GM23338 (cell line): Measurements from ENCODE around the gene IGF1R. TPM values are rescaled to one million over a fixed set of nuclear protein-coding genes. Genes with fewer than 3 reads are reported as not detected.

ENCODE experiments used
- ATAC-seq: fragments of 200-7000 bp; cut with Tn5 transposase; 3 replicates; pipeline ENCODE4 v1.9.1; 2020
- DNase-seq: peaks from one replicate; pipeline ENCODE4 v3.0.0-alpha.2; 2015; ENCODE audit warnings: low spot score
- H2AFZ ChIP-seq: fragments of 200-600 bp; sonication (generic); 2 replicates; pipeline ENCODE4 v1.8.0; 2016; ENCODE audit warnings: antibody characterized with exemption, mild to moderate bottlenecking, moderate library complexity
- H3F3A ChIP-seq: fragments of 200-600 bp; sonication (generic); replicated peaks from 2 replicates; pipeline ENCODE4 v1.8.0; 2017; ENCODE audit warnings: antibody characterized with exemption, mixed run types, low read depth
- H3K27ac ChIP-seq: fragments of 200-600 bp; sonication (generic); 2 replicates; pipeline ENCODE4 v1.6.1; 2016; ENCODE audit warnings: low read depth
- H3K27me3 ChIP-seq: fragments of 200-600 bp; sonication (generic); 2 replicates; pipeline ENCODE4 v1.8.0; 2016; ENCODE audit warnings: mild to moderate bottlenecking, mixed run types, moderate library complexity; ENCODE audit not compliant: insufficient read depth
- H3K36me3 ChIP-seq: fragments of 200-600 bp; sonication (generic); 2 replicates; pipeline ENCODE4 v1.8.0; 2016; ENCODE audit warnings: mild to moderate bottlenecking; ENCODE audit not compliant: insufficient read depth
- H3K4me1 ChIP-seq: fragments of 200-600 bp; sonication (generic); 2 replicates; pipeline ENCODE4 v1.8.0; 2016; ENCODE audit warnings: mild to moderate bottlenecking, moderate library complexity; ENCODE audit not compliant: insufficient read depth
- H3K4me2 ChIP-seq: fragments of 200-600 bp; sonication (generic); 2 replicates; pipeline ENCODE4 v1.7.1; 2017; ENCODE audit warnings: mixed run types
- H3K4me3 ChIP-seq: fragments of 200-600 bp; sonication (generic); 2 replicates; pipeline ENCODE4 v1.6.1; 2016; ENCODE audit warnings: mixed run types
- H3K79me2 ChIP-seq: fragments of 200-600 bp; sonication (generic); replicated peaks from 2 replicates; pipeline ENCODE4 v1.8.0; 2017; ENCODE audit warnings: mild to moderate bottlenecking; ENCODE audit not compliant: insufficient read depth
- H3K9me2 ChIP-seq: fragments of 200-600 bp; sonication (generic); 2 replicates; pipeline ENCODE4 v1.8.0; 2017; ENCODE audit not compliant: insufficient read depth
- H4K20me1 ChIP-seq: fragments of 200-600 bp; sonication (generic); replicated peaks from 2 replicates; pipeline ENCODE4 v1.8.0; 2017; ENCODE audit warnings: mild to moderate bottlenecking; ENCODE audit not compliant: insufficient read depth
- H3K27ac Mint-ChIP-seq: 2 replicates; pipeline ENCODE4 v1.8.0; 2020; ENCODE audit warnings: inconsistent platforms, mild to moderate bottlenecking, moderate library complexity, mixed read lengths
- H3K27me3 Mint-ChIP-seq: 3 replicates; pipeline ENCODE4 v1.8.0; 2022; ENCODE audit warnings: low read depth, mild to moderate bottlenecking, moderate library complexity, mixed read lengths, inconsistent platforms; ENCODE audit not compliant: insufficient read depth, poor library complexity
- H3K36me3 Mint-ChIP-seq: 3 replicates; pipeline ENCODE4 v1.8.0; 2021; ENCODE audit warnings: low read depth, mild to moderate bottlenecking, inconsistent platforms, moderate library complexity, mixed read lengths
- H3K4me1 Mint-ChIP-seq: 3 replicates; pipeline ENCODE4 v1.8.0; 2020; ENCODE audit warnings: mild to moderate bottlenecking, inconsistent platforms, mixed read lengths
- H3K4me3 Mint-ChIP-seq: 3 replicates; pipeline ENCODE4 v1.8.0; 2021; ENCODE audit warnings: moderate library complexity, mild to moderate bottlenecking, inconsistent platforms, mixed read lengths
- H3K9me3 Mint-ChIP-seq: 3 replicates; pipeline ENCODE4 v1.8.0; 2020; ENCODE audit warnings: moderate library complexity, mild to moderate bottlenecking, inconsistent platforms, mixed read lengths
- EZH2phosphoT487 ChIP-seq: fragments of 200-600 bp; sonication (generic); IDR thresholded peaks from one replicate; pipeline ENCODE4 v1.8.1; 2018; ENCODE audit warnings: antibody characterized with exemption; ENCODE audit not compliant: unreplicated experiment
- JUNB ChIP-seq: IDR thresholded peaks from one replicate; pipeline ENCODE4 v1.6.1; 2016; ENCODE audit warnings: antibody characterized with exemption; ENCODE audit not compliant: unreplicated experiment
- NANOG ChIP-seq: IDR thresholded peaks from 2 replicates; pipeline ENCODE4 v1.6.1; 2016; ENCODE audit warnings: antibody characterized with exemption, borderline replicate concordance
- STAT1 ChIP-seq: IDR thresholded peaks from one replicate; pipeline ENCODE4 v1.6.1; 2016; ENCODE audit warnings: antibody characterized with exemption; ENCODE audit not compliant: unreplicated experiment
- ZNF114 ChIP-seq: fragments of 250-450 bp; sonication (Bioruptor Pico); IDR thresholded peaks from 2 replicates; pipeline ENCODE4 v1.5.0; 2020; ENCODE audit warnings: mild to moderate bottlenecking, moderate library complexity
- polyA plus RNA-seq: library from polyadenylated mRNA; unstranded; fragments of >200 nt; fragmentation: Nextera tagmentation; extraction: Ambion mirVana; gene quantifications from 2 replicates; pipeline ENCODE4 v1.2.1, GENCODE V29; 2016
- total RNA-seq: library from RNA; depleted of rRNA; stranded (reverse); fragments of >200 nt; shearing (Covaris generic); gene quantifications from 2 replicates; pipeline ENCODE4 v1.2.3, GENCODE V29; 2014
- TF ChIP-seq, protein P1 (sequence below): IDR thresholded peaks from one replicate; pipeline ENCODE4 v1.6.1; 2018; ENCODE audit warnings: antibody characterized with exemption; ENCODE audit not compliant: unreplicated experiment
- TF ChIP-seq, protein P2 (sequence below): IDR thresholded peaks from 2 replicates; pipeline ENCODE4 v1.6.1; 2016; ENCODE audit warnings: antibody characterized with exemption

IGF1R gene
- total and polyA plus RNA-seq, 2 experiments from 2014 or later, result 20.4 to 92.2 TPM

DNA sequence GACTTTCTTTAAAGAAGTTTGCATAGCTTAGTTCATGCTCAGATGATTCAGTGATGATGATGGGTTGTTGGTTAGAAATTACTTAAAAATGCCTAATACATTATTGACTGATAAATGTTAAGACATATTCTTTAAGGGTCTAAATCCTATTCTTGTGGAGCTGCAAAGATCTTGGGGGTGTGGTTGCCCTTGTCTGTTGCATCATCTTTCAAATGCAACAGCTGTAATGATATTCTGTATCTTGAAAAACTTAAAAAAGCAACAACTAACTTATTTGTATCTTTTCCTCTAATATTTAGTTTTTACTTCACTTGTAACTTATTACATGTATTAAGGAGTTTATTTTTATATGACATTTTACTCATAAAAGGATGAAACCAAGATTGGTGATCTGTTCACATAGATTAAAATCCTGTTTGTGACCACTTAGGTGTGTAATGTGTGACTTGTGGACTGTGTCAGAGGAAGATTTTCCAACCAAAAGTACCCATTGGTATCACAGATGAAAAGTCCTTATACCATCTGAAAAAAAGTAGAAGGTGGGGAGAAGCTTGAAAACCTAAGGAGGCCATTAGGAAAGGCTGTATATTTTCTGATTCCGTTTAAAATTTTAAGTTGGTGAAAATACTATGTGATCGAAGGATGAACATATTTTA is 142.8 kb downstream of the IGF1R start (continued):
- TF ChIP-seq, protein P1, sequence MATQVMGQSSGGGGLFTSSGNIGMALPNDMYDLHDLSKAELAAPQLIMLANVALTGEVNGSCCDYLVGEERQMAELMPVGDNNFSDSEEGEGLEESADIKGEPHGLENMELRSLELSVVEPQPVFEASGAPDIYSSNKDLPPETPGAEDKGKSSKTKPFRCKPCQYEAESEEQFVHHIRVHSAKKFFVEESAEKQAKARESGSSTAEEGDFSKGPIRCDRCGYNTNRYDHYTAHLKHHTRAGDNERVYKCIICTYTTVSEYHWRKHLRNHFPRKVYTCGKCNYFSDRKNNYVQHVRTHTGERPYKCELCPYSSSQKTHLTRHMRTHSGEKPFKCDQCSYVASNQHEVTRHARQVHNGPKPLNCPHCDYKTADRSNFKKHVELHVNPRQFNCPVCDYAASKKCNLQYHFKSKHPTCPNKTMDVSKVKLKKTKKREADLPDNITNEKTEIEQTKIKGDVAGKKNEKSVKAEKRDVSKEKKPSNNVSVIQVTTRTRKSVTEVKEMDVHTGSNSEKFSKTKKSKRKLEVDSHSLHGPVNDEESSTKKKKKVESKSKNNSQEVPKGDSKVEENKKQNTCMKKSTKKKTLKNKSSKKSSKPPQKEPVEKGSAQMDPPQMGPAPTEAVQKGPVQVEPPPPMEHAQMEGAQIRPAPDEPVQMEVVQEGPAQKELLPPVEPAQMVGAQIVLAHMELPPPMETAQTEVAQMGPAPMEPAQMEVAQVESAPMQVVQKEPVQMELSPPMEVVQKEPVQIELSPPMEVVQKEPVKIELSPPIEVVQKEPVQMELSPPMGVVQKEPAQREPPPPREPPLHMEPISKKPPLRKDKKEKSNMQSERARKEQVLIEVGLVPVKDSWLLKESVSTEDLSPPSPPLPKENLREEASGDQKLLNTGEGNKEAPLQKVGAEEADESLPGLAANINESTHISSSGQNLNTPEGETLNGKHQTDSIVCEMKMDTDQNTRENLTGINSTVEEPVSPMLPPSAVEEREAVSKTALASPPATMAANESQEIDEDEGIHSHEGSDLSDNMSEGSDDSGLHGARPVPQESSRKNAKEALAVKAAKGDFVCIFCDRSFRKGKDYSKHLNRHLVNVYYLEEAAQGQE, result no peak
- TF ChIP-seq, protein P2, sequence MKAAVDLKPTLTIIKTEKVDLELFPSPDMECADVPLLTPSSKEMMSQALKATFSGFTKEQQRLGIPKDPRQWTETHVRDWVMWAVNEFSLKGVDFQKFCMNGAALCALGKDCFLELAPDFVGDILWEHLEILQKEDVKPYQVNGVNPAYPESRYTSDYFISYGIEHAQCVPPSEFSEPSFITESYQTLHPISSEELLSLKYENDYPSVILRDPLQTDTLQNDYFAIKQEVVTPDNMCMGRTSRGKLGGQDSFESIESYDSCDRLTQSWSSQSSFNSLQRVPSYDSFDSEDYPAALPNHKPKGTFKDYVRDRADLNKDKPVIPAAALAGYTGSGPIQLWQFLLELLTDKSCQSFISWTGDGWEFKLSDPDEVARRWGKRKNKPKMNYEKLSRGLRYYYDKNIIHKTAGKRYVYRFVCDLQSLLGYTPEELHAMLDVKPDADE, result no peak
- TF ChIP-seq STAT1 (no peak), NANOG (no peak), EZH2phosphoT487 (no peak)

DNA sequence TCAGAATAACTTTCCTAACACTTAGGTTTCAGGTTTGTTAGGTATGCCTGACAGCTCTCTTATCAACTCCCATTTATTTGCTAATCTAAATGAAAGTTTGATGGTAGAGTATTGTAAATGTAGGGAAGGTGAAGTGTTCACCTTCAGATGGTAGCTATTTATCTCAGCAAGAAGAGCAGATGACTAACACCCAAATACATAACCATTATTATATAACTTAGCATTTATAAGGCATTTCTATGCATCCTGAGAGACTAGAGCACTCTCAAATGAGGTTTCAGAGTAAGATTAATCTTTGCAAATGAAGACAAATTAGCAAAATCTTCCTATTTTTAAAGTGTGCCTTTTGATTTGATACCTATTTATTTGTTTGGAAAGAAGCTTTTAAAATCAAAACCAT is 143.8 kb downstream of the IGF1R start:
- Mint-ChIP-seq H3K9me3 (no peaks in the 10 kb centered on the region), H3K4me3 (no peak overlapping the region), H3K27me3 (peaks cover 16% of the 10 kb centered on the region), H3K27ac (no peak overlapping the region), H3K4me1 (peaks cover 88% of the 10 kb centered on the region), H3K36me3 (no peaks in the 10 kb centered on the region)
- no peak overlapping the region for H3K27ac ChIP-seq
- no peak overlapping the region for H3K4me3 ChIP-seq
- H3K4me2 ChIP-seq, result peak overlapping the region; percentile 42; the same call in 1 of the 2 replicates
- no peaks in the 10 kb centered on the region for H3K36me3 ChIP-seq
- no peaks in the 10 kb centered on the region for H3K9me2 ChIP-seq
- H3K27me3 ChIP-seq, result no peaks in the 10 kb centered on the region
- H3K4me1 ChIP-seq, result peaks cover 95% of the 10 kb centered on the region
- TF ChIP-seq ZNF114 (CRISPR knock-in tag) (no peak), NANOG (no peak), JUNB (no peak), EZH2phosphoT487 (no peak)
- TF ChIP-seq, protein P2, result no peak
- no peak for ATAC-seq
- no peaks in the 10 kb centered on the region for H3F3A ChIP-seq
- no peak overlapping the region for H2AFZ ChIP-seq
- H3K79me2 ChIP-seq, result peaks cover 100% of the 10 kb centered on the region
- no peak for DNase-seq
- peaks cover 60% of the 10 kb centered on the region for H4K20me1 ChIP-seq
